NCI-H2171 (cell line): ENCODE data around the gene OR6A2.
"Not testable (repeated sequence)": the region's sequence is repeated elsewhere in the genome, so short reads cannot be mapped to it uniquely, and the experiment has no call there.

ENCODE experiments used
- DNase-seq: peaks from one replicate; lab custom pipeline; 2025; lab: John Stamatoyannopoulos, UW

The OR6A2 gene

DNA sequence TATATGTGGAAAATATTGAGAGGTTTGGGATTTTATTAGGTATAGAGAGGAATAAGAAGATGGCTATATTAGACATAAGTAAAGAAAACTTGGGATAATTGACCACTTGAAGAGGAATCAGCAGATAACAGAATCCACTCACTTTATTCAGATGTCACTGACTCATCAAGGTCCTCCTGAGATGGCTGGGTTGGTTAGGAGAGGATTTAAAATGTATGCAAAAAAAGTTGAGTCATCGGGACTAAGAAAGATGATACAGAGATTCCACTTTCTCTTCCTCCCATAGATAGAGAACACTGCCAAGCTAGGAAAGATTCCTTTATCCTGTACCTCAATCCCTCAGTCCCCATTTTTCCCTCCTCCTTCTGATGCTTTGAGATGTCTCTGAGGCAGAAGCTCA, at the start of gene OR6A2:
Gene OR6A2, minus strand, starts transcription at position 288 of the 400 bp plus-strand sequence. CDS start 3,981 bp downstream, outside the sequence.
- no peak for DNase-seq

DNA sequence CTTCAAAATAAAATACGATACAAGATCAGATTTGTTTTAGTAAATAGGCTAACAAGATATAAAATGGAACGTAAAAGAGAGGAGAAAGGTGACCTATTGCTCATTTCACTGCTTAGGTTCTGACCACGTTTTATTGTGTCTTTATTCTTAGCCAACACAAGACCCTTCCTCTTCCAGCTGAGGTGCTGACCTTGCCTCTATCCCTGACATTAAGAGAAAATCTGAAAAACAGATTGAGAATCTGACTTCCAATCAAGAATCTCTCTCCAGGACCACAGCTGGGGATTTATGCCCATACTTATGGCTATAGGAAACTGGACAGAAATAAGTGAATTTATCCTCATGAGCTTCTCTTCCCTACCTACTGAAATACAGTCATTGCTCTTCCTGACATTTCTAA, 45.9 kb upstream of the OR6A2 start, which contains the start of gene OR10A5:
Gene OR10A5, plus strand, starts transcription at position 301 of the 400 bp plus-strand sequence. Its CDS starts 0 bp downstream, at position 301.
- DNase-seq: no peak

DNA sequence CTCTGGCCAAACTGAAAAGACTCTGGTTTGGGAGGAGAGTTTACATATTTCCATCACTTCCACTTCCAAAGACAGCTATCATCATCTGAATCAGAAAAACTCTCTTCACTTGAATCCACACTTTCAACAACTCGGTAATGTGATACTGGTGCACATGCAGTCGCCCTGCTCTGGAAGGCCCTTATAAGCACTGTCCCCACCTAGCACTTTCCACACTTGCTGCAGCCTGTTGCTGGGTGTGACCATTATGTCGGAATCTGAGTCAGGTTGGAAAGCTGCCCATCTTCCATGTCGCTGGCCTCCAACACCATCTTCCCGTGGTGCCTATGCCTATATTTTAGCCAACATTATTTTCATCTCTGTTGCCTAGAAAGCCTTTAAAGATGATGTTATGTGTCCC, 44.9 kb upstream of the OR6A2 start:
- no peak for DNase-seq

DNA sequence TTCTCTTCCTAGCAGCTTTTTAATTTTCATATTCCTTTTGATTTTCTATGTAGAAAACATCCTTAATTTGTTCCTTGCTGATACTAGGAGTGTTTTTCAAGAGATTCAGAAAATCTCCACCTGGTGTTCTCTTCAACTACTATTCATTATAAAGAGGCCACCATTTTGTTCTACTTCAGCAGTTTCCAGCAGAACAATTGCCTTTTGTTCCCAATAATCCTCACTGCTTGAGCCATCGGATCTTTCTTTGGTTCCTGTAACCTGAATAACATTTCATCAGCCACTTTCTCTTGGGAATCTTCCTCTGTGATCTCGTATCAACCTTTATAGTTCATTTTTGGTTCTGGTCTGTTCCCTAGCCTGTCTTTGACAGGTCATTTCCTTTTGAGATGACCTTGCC, 44.2 kb upstream of the OR6A2 start:
- DNase-seq: no peak

DNA sequence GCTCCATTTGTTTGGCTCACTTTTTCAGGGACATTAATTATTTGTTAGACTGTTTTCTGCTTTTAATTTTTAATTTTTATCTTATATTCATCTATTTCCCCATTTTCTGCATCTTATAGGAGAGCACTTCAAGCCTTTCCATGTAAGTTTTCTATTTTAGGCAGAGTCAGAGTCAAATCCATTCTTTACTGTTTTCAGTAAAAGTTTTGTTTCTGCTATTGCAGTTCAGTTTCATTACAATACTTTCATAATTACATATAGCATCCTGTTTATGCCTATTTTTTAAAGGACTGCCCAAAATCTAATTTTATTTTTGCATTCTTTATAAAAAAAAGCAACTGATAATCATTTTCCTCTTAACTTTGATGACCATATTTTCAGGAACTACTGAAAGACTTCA, 42.2 kb upstream of the OR6A2 start:
- DNase-seq: no peak

DNA sequence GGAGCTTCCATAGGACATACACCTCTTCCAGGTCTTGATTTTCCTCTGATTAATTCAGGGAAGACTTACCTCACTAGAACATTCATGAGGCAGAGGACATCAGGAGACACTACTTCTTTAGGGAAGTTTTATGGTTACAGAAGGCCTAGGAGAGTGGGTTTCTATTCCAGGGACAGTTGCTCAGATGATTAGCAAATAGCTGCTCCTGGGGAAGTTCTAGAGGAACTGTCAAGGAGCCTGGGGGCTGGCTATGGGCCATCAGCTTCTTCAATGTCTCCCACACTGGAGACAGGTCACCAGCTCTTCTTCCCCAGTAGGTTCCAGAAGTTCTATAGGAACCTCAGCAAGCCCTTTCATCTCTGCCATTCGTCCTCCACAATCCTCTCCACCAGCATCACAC, 34.5 kb upstream of the OR6A2 start:
- DNase-seq: no peak

DNA sequence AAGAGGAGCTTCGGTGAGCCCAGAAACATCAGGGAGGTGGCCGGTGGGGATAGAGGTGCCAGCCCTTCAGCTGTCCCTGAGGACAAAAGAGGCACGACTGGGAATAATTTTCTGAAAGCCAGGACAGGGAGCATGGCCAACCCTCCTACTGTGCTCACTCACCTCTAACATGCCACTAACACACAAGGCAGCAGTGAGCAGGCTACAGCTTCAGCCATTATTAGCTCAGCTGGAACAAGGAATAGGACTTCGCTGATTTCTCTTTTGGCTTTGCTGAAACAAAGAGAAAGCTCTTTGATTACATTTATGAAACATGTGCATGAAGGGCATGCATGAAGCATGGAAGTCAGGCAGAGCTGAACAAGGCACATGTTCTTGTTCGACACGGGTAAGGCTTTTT, 33.9 kb upstream of the OR6A2 start:
- no peak for DNase-seq

DNA sequence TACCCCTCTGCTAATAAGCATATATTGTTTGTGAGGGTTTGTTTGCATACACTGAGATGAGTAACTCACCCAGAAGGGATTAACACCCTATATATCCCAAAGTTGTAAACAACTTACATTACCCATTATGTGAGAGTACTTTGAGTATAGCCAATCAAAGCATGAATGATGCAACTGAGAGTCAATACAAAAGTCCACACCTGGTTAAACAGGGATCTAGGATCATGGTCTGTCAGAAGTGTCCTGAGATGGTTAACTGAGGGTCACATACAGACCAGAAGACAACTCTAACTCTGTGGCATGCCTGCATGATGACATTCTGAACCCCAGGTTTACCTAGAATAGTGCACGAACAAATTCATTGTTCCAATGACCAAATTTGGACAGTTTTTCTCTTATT, 28.6 kb upstream of the OR6A2 start:
- no peak for DNase-seq

DNA sequence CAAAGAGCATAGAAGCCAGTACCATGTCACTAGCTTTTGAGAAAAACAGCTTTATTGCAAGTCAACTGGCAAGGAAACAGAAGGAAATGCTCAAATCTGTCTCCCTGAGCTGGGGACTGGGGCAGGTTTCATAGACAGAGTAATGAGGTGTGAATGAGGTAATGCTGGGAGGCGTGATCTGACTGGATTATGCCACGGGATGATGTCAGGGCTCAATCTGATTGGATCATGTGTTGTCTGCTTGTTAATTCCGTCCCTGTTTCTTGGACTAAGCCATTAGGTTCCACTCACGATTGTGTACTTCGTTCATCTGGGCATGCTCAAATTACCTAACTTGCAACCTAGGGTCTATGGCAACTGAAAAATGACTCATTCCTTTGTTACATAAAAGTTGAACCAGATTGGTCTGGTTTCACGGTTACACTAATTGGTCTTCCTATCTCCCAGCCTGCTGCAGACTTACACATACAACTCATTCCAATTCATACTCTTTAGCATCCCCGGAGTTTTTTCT, 25.8 kb upstream of the OR6A2 start:
- no peak for DNase-seq

DNA sequence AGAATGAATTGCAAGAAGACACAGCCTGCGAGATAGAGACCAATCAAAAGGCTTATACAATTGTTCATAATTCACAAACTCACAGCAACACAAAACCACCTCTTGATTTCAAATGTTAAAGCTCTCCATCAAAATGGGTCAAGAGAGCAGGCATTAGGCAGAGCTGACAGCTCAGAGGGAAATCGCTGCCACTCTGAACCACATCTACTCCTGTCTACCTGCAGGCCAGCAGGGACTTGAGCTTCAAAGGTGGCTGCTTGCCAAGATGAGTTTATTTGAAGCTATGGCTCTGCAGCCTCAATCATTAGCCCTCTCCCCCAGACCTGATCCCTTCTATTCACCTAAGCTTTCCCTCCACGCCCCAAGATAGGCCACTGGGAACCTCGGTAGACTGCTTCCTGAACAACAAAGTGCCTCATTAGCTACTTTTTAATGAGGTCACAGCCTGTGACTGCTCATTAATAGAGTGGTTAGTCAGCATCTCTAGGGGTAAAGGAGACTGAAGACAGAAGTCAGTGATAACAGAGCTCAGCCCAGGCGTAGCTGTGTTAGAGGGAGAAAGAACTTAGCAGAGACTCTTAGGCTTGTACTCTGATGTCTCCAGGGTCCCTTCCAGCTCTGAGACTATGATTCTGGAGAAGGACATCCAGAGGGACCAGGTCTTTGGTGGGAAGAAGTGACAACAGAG, 24.8 kb upstream of the OR6A2 start:
- no peak for DNase-seq

DNA sequence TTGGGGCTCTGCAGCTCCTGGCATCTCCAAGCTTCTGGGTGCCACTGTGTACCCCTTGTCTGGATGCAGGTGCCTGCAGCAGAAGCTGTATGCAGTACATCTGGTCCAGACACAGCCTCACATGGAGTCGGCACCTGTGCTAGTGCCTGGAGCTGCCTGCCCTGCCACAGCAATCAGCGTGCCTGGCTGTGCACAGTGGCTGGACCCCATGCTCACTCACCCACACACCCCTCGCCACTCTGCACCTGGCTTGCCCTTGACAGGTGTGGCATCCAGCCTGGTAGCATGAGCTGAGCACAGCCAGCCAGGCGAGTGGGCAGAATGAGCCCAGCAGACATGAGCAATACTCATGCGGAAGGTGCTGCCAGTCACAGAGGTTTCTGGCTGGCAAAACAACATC, 19.5 kb upstream of the OR6A2 start:
- DNase-seq: no peak

DNA sequence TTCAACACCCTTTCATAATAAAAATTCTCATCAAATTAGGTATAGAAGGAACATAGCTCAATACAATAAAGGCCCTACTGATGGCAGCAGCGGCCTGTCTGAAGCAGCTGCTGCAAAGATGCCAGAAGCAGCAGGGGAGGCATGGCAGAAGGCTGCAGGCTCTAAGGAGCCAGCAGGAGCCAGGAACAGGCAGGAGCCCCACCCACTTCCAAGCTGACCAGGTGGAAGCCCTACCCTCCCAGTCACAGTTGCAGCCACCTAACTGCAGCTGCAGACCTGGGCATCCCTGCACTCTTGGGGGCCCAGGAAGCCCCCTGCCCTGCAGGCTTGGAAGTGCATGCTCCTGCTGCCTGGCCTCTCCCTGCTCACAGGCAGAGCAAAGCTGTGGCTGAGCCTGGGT, 18.2 kb upstream of the OR6A2 start:
- DNase-seq: no peak

DNA sequence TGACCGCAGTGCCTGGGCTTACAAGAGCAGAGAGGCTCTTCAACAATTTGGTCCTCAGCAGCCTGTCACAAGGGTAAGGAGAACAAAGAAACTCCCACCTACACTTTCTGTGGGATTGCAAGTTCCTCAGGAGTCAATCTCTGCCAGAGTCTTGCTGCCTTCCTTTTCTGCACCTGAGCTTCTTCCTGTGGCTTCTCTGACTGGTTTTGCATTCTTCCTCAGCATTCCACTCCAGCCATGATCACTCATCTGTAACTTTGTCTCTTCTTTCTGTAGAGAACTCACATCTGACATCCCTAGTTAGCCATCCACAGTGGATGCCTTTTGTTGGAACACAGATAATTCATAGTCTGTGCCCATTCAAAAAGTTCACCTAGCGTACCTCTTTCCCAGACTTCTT, 14.2 kb upstream of the OR6A2 start:
- no peak for DNase-seq

DNA sequence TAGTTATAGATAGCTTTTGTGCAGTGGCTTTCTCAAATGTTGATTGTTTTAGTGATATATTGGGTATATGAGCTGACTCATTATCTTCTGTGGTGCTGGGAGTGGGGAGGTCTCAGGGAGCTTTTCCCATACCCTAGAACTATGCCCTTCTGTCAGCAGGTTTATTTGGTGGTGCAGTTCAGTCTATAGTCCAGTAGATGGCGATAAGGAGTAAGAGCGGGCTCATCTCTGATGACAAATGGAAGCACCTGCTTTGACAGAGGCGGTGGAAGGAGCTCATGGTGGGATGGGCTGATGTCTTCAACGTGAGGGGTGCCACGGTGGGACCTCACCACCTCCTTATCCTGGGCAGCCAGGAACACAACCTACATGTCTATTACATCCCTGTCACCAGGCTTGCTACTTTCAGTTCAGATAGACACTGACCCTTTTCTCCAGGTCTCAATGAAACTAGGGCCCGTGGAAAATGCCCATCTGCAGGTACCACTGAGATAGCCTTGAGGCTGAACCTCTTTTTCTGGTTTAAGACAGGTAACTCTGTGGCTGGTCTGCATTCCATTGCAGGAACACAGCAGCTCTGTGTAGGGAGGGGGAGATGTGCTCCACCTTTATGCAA, 13.0 kb upstream of the OR6A2 start:
- DNase-seq: no peak

DNA sequence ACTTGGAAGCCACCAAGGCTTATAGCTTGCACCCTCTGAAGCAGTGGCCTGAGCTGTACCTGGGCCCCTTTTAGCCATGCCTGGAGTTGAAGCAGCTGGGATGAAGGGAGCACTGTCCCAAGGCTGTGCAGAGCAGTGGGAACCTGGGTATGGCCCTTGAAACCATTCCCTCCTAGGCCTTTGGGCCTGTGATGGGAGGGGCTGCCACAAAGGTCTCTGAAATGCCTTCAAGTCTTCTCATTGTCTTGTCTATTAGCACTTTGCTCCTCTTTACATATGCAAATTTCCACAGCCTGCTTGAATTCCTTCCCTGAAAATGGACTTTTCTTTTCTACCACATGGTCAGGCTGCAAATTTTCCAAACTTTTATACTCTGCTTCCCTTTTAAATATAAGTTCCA, 1.6 kb upstream of the OR6A2 start:
- not testable (repeated sequence) for DNase-seq

DNA sequence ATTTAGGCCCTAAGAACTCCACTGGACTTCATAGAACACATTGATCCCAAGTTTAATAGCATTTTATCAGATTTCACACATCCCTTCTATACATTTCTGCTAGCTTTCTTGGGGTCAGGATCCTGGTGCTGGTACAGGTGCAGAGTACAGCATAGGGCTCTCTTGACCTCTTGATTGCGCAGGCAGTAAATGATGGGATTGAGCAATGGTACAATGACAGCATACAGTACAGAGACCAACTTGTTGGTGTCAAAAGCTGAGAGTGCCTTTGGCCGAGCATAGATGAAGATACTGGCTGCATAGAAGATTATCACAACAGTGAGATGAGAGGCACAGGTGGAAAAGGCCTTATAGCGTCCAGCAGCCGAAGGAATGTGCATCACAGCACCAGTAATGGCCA, 4.8 kb downstream of the OR6A2 start:
- DNase-seq: no peak

DNA sequence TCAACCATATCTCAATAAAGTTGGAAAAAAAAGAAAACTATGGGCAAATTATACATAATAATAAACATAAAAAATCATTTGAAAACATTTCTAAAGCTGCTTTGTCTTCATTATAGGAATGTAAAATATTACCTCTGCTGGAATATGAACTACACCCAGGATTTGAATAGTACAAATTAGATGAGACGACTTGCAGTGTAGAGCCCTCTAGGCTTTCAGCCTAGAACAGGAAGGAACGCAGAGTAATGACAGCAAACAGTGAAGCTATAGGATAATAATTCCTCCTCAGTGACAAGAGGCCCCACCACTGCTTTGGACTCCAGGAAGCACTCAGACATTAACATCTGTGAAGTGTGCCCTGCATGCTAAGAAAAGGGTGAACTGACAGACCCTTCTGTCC, 8.9 kb downstream of the OR6A2 start:
- DNase-seq: no peak

DNA sequence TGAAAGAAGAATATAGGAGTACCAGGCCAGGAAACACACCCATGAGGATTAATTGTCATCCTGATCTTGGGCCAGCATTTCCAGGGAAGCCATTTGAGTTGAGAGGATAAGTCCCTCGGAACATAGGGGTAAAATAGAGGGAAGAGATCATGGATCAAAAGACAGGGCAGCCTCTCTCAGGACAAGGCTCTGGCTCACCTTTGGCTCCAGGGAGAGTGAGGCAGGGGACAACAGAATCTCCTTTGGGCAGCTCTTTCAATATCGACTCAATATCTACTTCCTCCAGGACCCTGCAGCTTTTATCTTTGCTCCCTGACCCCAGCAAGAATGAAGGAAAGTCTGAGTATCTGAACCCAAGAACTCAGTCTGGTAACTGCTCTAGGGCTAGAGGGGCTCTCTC, 16.8 kb downstream of the OR6A2 start, which contains the start of gene OR2AG1:
Gene OR2AG1, plus strand, starts transcription at position 301 of the 400 bp plus-strand sequence. CDS start 2,018 bp downstream, outside the sequence.
- DNase-seq: no peak

DNA sequence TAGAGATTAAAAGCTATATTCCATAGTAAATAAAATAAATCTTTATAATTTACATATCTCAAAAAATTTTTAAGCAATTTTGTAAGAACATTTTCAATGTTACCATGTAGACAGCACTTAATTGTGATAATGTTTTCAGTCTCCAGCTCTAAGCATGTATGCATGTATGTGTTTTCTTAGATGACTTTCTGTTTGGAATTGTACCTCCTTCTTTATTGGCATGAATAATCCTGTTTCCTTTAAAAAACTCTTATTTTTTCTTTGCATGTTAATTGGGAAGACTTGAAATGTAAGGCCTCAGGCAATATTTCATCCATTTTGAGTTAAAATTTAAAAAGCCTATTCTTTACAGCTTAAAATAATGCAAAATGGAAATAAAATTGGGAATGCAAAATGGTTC, 18.7 kb downstream of the OR6A2 start:
- no peak for DNase-seq

DNA sequence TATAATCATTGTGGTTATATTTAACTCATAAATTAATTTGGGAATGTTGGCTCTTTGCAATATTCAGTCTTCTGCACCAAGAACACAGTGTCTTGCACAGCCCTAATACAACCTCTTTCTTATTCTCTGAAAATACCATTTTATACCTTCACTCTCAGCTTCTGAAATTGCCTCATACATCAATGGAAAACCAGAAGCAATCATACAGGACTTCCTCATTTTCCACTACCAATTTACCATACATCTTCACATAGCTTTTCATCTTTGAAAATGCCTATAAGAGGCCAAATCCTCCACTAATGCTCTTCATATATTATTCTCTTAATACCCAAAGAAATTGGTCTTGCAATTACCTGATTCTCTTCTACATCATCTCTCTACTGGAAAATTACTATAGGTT, 21.0 kb downstream of the OR6A2 start:
- DNase-seq: no peak

DNA sequence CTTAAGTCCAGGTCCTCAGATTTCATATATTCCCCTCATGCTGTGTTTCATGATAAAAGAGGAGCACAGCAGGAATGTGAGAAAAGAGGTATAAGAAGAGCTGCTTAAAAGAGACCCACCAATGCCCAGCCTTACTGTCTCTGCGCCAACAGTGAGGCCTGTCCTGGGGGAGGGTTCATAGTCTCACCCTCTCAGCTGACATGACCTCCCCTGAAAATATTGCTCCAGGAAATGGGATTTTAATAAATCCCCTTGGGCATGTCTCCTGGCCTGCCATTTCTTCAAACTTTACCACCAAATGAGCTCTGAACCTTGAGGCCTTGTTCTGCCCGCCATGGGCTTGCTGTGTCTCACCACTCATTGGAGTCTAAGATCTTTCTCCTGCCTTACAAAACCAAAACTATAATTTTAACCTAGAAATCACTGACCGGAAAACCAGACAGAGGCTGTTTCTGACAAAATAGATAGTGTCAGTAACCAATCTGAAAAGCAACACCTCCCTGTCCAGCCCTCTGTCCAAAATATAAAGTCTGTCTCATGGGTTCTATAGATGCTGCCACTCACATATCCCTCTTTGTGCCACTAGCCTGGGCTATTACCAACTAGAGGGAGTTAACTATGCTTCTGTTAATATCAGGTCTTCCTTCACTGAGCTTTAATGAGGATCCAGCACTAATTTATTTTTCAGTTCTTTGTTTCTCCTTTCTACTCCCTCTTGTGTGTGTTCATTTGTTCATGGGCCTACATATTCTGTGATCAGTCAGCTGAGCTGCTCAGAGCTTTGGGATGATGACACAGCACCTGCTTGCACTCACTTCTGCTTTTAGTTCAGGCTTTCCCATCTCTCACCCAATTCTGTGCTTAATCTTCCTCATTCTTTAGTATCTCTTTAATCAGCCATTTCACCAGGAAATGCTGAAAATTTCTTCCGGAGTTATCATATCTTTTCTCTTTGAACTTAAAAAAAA, 27.3 kb downstream of the OR6A2 start, which contains the start of gene OR2AG2:
Gene OR2AG2, minus strand, starts transcription at position 51 of the 968 bp plus-strand sequence. CDS start 3,019 bp downstream, outside the sequence.
- no peak for DNase-seq

DNA sequence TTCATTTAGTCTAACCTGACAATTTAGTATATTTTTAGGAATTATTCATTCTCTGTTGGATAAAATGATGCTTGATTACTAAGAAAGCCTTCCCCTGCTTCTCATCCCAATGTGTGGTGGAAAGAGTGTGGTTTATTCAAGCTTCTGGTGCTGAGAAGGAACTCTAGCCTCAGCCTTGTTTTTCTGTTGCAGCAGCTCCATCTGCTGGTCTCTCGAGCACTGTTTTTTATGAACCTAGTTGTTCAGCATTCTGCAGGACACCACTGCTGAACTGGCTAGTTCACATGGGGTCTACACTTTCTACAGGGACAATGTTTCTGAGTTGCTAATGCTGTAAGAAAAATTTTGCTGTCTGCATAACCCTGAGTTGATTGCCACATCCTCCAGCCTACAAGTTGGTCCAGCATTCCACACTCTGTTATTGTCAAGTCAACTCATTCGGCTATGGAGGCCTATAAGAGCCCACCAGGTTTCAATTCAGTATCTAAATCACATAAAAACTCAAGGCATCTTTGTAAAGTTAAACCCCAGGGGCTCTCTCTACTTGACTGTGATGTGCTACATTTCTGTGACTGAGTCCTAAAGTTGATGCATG, 42.0 kb downstream of the OR6A2 start:
- DNase-seq: no peak
